ENCODE results near the gene CTSS.

Gene CTSS

DNA sequence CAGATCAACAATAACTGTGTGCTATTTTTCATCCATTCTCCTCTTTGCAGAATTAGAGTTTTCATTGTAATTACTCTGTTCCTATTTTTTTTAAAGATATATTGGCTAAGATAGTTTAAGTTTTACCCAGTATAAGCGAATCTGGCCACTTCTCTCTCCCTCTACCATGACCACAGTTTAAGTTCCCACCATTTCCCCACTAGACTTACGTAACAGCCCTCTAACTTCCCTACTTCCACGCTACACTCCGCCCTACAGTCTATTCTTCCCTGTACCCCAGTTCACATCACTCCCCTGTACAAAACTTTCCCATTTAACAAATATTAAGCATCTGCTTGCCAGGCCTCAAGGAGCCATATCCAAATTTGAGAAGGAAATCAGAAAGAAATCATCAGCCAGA, 26.0 kb upstream of the CTSS start:
- Histone ChIP-seq H3K27me3 (ENCODE audit: control insufficient read depth, insufficient read depth, low read length) (no peaks in the 10 kb centered on the region), H3K79me2 (no peaks in the 10 kb centered on the region), H3K27ac (no peak overlapping the region), H3K4me2 (ENCODE audit: low read length) (no peak overlapping the region), H3K4me1 (no peaks in the 10 kb centered on the region), H2AFZ (no peak overlapping the region), H3K36me3 (ENCODE audit: control insufficient read depth, insufficient read depth, low read length) (no peaks in the 10 kb centered on the region), H3K4me3 (ENCODE audit: low read depth, low read length) (no peak overlapping the region), H3K9ac (no peak overlapping the region), H3K9me3 (ENCODE audit: control insufficient read depth, low read length) (no peaks in the 10 kb centered on the region)
- no peak for TF ChIP-seq CTCF (IDR thresholded peaks at IDR 0.05)

DNA sequence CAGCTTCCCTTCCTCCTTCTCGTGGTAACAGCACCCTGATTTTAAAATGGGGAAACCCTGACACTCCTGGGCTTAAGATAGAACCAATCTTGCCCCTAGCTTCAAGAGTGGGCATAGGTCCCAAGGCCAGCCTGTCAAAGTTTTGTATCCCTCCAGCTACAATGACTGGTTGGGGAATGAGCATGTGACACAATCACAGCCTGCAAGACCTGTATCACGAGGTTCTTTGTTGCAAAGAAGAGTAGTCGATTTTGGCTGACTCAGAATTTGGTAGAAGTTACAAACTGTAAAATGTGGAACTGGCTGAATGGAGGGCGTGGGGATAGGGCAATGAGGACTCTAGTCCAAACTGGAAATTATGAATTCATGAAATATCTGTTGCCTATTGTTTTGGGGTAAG, 23.8 kb upstream of the CTSS start:
- Histone ChIP-seq H3K9me3 (ENCODE audit: control insufficient read depth, low read length) (no peaks in the 10 kb centered on the region), H3K4me1 (no peaks in the 10 kb centered on the region), H3K36me3 (ENCODE audit: control insufficient read depth, insufficient read depth, low read length) (no peaks in the 10 kb centered on the region), H3K4me3 (ENCODE audit: low read depth, low read length) (no peak overlapping the region), H3K79me2 (no peaks in the 10 kb centered on the region), H3K27me3 (ENCODE audit: control insufficient read depth, insufficient read depth, low read length) (no peaks in the 10 kb centered on the region), H3K27ac (no peak overlapping the region), H3K4me2 (ENCODE audit: low read length) (no peak overlapping the region), H2AFZ (no peak overlapping the region), H3K9ac (no peak overlapping the region)
- no peak for TF ChIP-seq CTCF (IDR thresholded peaks at IDR 0.05)

DNA sequence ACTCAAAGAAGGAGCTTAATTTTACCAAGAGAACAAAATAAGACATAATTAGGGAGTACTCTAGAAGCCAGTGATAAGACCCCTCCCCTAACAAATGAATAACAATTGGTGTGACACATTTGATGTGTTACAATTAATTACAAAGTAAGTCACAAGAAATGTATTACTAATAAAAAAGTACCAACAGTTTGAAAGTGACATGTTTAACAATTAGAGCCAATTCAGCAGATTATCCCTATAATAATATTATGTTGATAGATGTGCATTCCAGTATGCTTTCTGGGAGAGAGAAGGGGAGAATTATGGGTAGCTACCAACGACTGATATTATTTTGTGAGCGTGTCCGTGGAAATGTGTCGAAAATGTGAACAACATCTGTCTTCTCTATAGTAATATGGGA, 23.4 kb upstream of the CTSS start:
- H3K9ac ChIP-seq: no peak overlapping the region

DNA sequence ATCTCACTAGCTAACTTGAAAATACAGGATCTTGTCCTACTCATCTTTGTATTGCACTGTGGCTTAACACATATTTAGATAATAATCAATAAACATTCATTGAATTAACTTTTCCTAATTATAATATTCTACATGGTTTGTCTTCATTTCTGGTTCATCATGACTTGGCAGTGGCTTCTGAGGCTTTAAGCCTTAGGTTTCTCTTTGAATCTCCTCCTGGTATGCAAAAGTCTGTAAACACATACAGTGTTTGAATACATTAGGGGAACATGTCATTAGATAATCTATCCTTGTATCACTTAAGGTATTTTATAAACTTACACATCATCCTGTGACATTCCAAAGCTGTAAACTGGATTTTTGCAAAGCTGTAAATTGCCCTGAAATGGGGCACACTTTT, 21.9 kb upstream of the CTSS start:
- Histone ChIP-seq H3K36me3 (ENCODE audit: control insufficient read depth, insufficient read depth, low read length) (no peaks in the 10 kb centered on the region), H3K79me2 (no peaks in the 10 kb centered on the region), H3K4me3 (ENCODE audit: low read depth, low read length) (no peak overlapping the region), H3K9me3 (ENCODE audit: control insufficient read depth, low read length) (no peaks in the 10 kb centered on the region), H3K27me3 (ENCODE audit: control insufficient read depth, insufficient read depth, low read length) (no peaks in the 10 kb centered on the region), H3K9ac (no peak overlapping the region), H3K4me2 (ENCODE audit: low read length) (no peak overlapping the region), H3K27ac (no peak overlapping the region), H2AFZ (no peak overlapping the region), H3K4me1 (no peaks in the 10 kb centered on the region)
- no peak for TF ChIP-seq CTCF (IDR thresholded peaks at IDR 0.05)

More for the DNA sequence above, 23.4 kb upstream of the CTSS start:
- H3K4me3 ChIP-seq (ENCODE audit: low read depth, low read length): no peak overlapping the region
- H3K27me3 ChIP-seq (ENCODE audit: control insufficient read depth, insufficient read depth, low read length): no peaks in the 10 kb centered on the region
- H3K4me1 ChIP-seq: no peaks in the 10 kb centered on the region
- H3K79me2 ChIP-seq: no peaks in the 10 kb centered on the region
- TF ChIP-seq CTCF (IDR thresholded peaks at IDR 0.05): no peak
- H3K4me2 ChIP-seq (ENCODE audit: low read length): no peak overlapping the region
- no peaks in the 10 kb centered on the region for H3K36me3 ChIP-seq (ENCODE audit: control insufficient read depth, insufficient read depth, low read length)
- no peak overlapping the region for H2AFZ ChIP-seq
- no peak overlapping the region for H3K27ac ChIP-seq
- H3K9me3 ChIP-seq (ENCODE audit: control insufficient read depth, low read length): no peaks in the 10 kb centered on the region

GRCh38 chr1:150780510-150780909, 14.9 kb upstream of the CTSS start:
- no peak overlapping the region for H3K9ac ChIP-seq
- TF ChIP-seq CTCF (IDR thresholded peaks at IDR 0.05): no peak
- no peak overlapping the region for H3K4me2 ChIP-seq (ENCODE audit: low read length)
- no peak overlapping the region for H3K4me3 ChIP-seq (ENCODE audit: low read depth, low read length)
- H3K9me3 ChIP-seq (ENCODE audit: control insufficient read depth, low read length): no peaks in the 10 kb centered on the region
- no peaks in the 10 kb centered on the region for H3K36me3 ChIP-seq (ENCODE audit: control insufficient read depth, insufficient read depth, low read length)
- no peaks in the 10 kb centered on the region for H3K79me2 ChIP-seq
- H3K4me1 ChIP-seq: no peaks in the 10 kb centered on the region
- no peak overlapping the region for H3K27ac ChIP-seq
- H2AFZ ChIP-seq: no peak overlapping the region
- H3K27me3 ChIP-seq (ENCODE audit: control insufficient read depth, insufficient read depth, low read length): no peaks in the 10 kb centered on the region

Data from parathyroid adenoma (tissue), 2 donors.